ENCODE data around the gene NOB1.

DNA sequence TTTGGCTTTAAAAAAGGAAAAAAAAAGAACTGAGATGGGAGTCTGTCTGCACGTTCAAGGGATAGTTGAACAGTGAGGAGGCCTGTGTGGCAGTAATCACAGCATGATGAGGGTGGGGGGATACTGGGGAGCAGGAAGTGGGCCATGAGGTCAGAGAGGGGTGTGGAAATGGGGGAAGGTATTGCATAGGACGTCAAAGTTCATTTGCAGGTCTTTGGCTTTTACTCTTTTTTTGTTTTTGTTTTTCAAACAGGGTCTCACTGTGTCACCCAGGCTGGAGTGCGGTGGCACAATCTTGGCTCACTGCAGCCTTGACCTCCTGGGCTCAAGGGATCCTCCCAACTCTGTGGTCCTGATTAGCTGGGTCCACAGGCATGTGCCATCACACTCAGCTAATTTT is 26.4 kb upstream of the NOB1 start:
- TF ChIP-seq POLR2A (IDR thresholded peaks at IDR 0.05; ENCODE audit: low read depth, low read length) (no peak), POLR2AphosphoS5 (IDR thresholded peaks at IDR 0.05; ENCODE audit: low read depth, low read length) (no peak), SPI1 (IDR thresholded peaks at IDR 0.05; ENCODE audit: low read depth, low read length) (no peak), TAF1 (IDR thresholded peaks at IDR 0.05; ENCODE audit: low read depth, low read length) (no peak)

Measured in GM12891 (cell line).